ENCODE measurements around the gene SYNC. TPM values are rescaled to one million over a fixed set of nuclear protein-coding genes. Genes with fewer than 3 reads are reported as not detected.

SYNC gene
- total and polyA plus RNA-seq, 2 experiments from 2014 or later: not detected

GRCh38 chr1:32650248-32650751 lies 52.3 kb downstream of the SYNC start, which contains the start of gene ZBTB8OS (continued):
- TF ChIP-seq, protein P1, sequence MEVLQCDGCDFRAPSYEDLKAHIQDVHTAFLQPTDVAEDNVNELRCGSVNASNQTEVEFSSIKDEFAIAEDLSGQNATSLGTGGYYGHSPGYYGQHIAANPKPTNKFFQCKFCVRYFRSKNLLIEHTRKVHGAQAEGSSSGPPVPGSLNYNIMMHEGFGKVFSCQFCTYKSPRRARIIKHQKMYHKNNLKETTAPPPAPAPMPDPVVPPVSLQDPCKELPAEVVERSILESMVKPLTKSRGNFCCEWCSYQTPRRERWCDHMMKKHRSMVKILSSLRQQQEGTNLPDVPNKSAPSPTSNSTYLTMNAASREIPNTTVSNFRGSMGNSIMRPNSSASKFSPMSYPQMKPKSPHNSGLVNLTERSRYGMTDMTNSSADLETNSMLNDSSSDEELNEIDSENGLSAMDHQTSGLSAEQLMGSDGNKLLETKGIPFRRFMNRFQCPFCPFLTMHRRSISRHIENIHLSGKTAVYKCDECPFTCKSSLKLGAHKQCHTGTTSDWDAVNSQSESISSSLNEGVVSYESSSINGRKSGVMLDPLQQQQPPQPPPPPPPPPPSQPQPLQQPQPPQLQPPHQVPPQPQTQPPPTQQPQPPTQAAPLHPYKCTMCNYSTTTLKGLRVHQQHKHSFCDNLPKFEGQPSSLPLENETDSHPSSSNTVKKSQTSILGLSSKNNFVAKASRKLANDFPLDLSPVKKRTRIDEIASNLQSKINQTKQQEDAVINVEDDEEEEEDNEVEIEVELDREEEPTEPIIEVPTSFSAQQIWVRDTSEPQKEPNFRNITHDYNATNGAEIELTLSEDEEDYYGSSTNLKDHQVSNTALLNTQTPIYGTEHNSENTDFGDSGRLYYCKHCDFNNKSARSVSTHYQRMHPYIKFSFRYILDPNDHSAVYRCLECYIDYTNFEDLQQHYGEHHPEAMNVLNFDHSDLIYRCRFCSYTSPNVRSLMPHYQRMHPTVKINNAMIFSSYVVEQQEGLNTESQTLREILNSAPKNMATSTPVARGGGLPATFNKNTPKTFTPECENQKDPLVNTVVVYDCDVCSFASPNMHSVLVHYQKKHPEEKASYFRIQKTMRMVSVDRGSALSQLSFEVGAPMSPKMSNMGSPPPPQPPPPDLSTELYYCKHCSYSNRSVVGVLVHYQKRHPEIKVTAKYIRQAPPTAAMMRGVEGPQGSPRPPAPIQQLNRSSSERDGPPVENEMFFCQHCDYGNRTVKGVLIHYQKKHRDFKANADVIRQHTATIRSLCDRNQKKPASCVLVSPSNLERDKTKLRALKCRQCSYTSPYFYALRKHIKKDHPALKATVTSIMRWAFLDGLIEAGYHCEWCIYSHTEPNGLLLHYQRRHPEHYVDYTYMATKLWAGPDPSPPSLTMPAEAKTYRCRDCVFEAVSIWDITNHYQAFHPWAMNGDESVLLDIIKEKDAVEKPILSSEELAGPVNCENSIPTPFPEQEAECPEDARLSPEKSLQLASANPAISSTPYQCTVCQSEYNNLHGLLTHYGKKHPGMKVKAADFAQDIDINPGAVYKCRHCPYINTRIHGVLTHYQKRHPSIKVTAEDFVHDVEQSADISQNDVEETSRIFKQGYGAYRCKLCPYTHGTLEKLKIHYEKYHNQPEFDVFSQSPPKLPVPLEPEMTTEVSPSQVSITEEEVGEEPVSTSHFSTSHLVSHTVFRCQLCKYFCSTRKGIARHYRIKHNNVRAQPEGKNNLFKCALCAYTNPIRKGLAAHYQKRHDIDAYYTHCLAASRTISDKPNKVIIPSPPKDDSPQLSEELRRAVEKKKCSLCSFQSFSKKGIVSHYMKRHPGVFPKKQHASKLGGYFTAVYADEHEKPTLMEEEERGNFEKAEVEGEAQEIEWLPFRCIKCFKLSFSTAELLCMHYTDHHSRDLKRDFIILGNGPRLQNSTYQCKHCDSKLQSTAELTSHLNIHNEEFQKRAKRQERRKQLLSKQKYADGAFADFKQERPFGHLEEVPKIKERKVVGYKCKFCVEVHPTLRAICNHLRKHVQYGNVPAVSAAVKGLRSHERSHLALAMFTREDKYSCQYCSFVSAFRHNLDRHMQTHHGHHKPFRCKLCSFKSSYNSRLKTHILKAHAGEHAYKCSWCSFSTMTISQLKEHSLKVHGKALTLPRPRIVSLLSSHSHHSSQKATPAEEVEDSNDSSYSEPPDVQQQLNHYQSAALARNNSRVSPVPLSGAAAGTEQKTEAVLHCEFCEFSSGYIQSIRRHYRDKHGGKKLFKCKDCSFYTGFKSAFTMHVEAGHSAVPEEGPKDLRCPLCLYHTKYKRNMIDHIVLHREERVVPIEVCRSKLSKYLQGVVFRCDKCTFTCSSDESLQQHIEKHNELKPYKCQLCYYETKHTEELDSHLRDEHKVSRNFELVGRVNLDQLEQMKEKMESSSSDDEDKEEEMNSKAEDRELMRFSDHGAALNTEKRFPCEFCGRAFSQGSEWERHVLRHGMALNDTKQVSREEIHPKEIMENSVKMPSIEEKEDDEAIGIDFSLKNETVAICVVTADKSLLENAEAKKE (CRISPR knock-in tag; IDR thresholded peaks at IDR 0.05): no peak
- TF ChIP-seq JUNB (IDR thresholded peaks at IDR 0.05; ENCODE audit: unreplicated experiment): no peak
- no peak for TF ChIP-seq EZH2 (IDR thresholded peaks at IDR 0.05; ENCODE audit: low read depth, unreplicated experiment)
- TF ChIP-seq REST (IDR thresholded peaks at IDR 0.05; ENCODE audit: unreplicated experiment): no peak
- no peak for TF ChIP-seq ZNF114 (CRISPR knock-in tag; IDR thresholded peaks at IDR 0.05)
- no peak for TF ChIP-seq EZH2phosphoT487 (IDR thresholded peaks at IDR 0.05; ENCODE audit: unreplicated experiment)
- TF ChIP-seq CREB1 (CRISPR knock-in tag; IDR thresholded peaks at IDR 0.05; ENCODE audit: low read depth): peak; percentile 26; the same call in 1 of the 2 replicates
- TF ChIP-seq, protein P2, sequence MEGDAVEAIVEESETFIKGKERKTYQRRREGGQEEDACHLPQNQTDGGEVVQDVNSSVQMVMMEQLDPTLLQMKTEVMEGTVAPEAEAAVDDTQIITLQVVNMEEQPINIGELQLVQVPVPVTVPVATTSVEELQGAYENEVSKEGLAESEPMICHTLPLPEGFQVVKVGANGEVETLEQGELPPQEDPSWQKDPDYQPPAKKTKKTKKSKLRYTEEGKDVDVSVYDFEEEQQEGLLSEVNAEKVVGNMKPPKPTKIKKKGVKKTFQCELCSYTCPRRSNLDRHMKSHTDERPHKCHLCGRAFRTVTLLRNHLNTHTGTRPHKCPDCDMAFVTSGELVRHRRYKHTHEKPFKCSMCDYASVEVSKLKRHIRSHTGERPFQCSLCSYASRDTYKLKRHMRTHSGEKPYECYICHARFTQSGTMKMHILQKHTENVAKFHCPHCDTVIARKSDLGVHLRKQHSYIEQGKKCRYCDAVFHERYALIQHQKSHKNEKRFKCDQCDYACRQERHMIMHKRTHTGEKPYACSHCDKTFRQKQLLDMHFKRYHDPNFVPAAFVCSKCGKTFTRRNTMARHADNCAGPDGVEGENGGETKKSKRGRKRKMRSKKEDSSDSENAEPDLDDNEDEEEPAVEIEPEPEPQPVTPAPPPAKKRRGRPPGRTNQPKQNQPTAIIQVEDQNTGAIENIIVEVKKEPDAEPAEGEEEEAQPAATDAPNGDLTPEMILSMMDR (conservative IDR thresholded peaks at IDR 0.05; ENCODE audit: low read depth in 2 of 2): no peak
- no peak for TF ChIP-seq NANOG (IDR thresholded peaks at IDR 0.05; ENCODE audit: borderline replicate concordance)
